Adrenal gland (tissue), 5 donors: ENCODE data around the gene AUH.

Experiments
- POLR2A ChIP-seq, 2 donors: fragments of 450-650 bp; IDR thresholded peaks; one replicate each; pipeline ENCODE4 v1.6.1; 2017; ENCODE audit warnings: antibody characterized with exemption in 2 of 2, mild to moderate bottlenecking in 2 of 2, moderate library complexity in 1 of 2
- TF ChIP-seq, protein P1 (sequence below), 6 experiments: fragments of 450-650 bp in 4 of 6; fragments of 200-600 bp in 2 of 6; sonication (generic) in 1 of 6; IDR thresholded peaks; 1 replicate in 5 of 6; 2 replicates in 1 of 6; pipeline versions ENCODE4 v1.5.1 to v1.8.0; 2016 to 2021; ENCODE audit warnings: antibody characterized with exemption in 6 of 6, mild to moderate bottlenecking in 2 of 6, moderate library complexity in 1 of 6
- donor health status: DM: no; HTN: no; CAD: no.

DNA sequence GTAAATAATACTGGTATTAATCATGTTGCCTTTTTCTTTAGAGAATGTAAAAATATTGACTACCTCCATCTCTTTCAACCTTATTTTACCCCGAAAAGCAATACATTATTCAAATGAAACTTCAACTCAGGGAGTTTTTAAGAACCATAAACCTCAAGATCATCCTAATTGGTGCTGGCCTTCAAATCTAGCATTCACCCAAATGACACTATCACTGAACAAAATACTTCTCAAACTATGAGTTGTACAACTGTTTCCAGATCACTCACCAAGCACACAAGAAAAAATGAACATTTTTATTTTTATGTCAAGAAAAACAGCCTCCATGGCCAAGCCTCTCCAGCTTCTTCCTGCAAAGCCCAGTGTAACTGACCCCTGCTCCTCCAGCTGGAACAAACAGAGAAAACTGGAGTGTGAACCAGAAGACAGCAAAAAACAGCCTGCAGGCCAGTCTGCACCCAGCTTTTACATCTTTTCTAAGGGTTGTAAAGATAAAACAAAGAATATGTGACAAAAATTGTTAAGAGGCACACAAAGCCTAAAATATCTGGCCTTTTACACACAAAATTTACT lies 21.2 kb downstream of the AUH start:
- TF ChIP-seq, protein P1, sequence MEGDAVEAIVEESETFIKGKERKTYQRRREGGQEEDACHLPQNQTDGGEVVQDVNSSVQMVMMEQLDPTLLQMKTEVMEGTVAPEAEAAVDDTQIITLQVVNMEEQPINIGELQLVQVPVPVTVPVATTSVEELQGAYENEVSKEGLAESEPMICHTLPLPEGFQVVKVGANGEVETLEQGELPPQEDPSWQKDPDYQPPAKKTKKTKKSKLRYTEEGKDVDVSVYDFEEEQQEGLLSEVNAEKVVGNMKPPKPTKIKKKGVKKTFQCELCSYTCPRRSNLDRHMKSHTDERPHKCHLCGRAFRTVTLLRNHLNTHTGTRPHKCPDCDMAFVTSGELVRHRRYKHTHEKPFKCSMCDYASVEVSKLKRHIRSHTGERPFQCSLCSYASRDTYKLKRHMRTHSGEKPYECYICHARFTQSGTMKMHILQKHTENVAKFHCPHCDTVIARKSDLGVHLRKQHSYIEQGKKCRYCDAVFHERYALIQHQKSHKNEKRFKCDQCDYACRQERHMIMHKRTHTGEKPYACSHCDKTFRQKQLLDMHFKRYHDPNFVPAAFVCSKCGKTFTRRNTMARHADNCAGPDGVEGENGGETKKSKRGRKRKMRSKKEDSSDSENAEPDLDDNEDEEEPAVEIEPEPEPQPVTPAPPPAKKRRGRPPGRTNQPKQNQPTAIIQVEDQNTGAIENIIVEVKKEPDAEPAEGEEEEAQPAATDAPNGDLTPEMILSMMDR (IDR thresholded peaks at IDR 0.05) = no peak
- TF ChIP-seq POLR2A (IDR thresholded peaks at IDR 0.05) = no peak
